Peyer's patch (tissue), 4 donors: Measurements from ENCODE around the gene TAF11L8.

Source experiments
- POLR2A ChIP-seq, 2 donors: fragments of 450-650 bp; IDR thresholded peaks; one replicate each; pipeline ENCODE4 v1.5.1; 2017; ENCODE audit warnings: antibody characterized with exemption in 2 of 2, mild to moderate bottlenecking in 2 of 2, moderate library complexity in 2 of 2
- TF ChIP-seq, protein P1 (sequence below), 6 experiments: fragments of 450-650 bp in 4 of 6; fragments of 200-600 bp in 2 of 6; sonication (generic) in 1 of 6; IDR thresholded peaks; one replicate each; pipeline ENCODE4 v1.5.1; 2017 to 2019; ENCODE audit warnings: antibody characterized with exemption in 6 of 6, mild to moderate bottlenecking in 3 of 6, moderate library complexity in 1 of 6

DNA sequence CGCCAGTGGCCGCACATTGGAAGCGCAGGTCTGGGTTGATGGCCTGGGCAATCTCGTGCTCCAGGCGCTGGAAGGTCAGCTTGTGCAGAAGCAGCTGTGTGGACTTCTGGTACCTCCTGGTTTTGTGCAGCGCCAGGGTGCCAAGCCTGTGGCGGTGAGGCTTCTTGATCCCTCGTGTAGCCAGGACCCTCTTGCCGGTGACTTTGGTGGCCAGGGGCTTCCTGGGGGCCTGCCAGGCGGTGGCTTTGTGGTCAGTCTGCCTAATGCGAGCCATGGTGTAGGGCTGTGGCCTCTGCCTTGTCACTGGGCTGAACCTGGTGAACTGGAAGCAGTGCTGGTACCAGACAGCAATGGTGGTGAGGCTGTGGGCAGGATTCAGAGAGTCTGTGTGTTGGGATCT lies 34.9 kb upstream of the TAF11L8 start:
- TF ChIP-seq POLR2A (IDR thresholded peaks at IDR 0.05): no peak
- TF ChIP-seq, protein P1, sequence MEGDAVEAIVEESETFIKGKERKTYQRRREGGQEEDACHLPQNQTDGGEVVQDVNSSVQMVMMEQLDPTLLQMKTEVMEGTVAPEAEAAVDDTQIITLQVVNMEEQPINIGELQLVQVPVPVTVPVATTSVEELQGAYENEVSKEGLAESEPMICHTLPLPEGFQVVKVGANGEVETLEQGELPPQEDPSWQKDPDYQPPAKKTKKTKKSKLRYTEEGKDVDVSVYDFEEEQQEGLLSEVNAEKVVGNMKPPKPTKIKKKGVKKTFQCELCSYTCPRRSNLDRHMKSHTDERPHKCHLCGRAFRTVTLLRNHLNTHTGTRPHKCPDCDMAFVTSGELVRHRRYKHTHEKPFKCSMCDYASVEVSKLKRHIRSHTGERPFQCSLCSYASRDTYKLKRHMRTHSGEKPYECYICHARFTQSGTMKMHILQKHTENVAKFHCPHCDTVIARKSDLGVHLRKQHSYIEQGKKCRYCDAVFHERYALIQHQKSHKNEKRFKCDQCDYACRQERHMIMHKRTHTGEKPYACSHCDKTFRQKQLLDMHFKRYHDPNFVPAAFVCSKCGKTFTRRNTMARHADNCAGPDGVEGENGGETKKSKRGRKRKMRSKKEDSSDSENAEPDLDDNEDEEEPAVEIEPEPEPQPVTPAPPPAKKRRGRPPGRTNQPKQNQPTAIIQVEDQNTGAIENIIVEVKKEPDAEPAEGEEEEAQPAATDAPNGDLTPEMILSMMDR (IDR thresholded peaks at IDR 0.05): no peak
